ENCODE measurements around the gene DNAH7.

The DNAH7 gene

DNA sequence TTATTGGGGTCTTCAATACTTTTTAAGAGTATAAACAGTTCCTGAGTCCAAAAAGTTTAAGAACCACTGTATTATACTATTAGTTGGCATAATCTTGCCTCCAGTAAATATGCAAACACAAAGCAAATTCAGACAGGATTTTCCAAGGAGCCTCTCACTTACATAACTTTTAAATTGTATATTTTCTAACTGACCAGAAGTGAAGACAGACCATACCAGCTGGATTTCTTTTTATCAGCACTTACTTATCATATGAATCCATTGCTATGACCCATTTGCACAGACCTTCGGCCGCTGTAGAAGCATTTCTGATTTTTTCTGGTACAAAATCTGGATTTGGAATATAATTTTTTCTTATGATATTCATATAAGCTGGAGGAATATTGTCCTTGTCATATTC, 211.5 kb downstream of the DNAH7 start:
- in situ Hi-C loops (cut with MboI; ENCODE audit: low sequenced_read_pairs, unreplicated experiment), result no loop called here
- no peak for DNase-seq (ENCODE audit: low spot score)
- TF ChIP-seq, protein P1, sequence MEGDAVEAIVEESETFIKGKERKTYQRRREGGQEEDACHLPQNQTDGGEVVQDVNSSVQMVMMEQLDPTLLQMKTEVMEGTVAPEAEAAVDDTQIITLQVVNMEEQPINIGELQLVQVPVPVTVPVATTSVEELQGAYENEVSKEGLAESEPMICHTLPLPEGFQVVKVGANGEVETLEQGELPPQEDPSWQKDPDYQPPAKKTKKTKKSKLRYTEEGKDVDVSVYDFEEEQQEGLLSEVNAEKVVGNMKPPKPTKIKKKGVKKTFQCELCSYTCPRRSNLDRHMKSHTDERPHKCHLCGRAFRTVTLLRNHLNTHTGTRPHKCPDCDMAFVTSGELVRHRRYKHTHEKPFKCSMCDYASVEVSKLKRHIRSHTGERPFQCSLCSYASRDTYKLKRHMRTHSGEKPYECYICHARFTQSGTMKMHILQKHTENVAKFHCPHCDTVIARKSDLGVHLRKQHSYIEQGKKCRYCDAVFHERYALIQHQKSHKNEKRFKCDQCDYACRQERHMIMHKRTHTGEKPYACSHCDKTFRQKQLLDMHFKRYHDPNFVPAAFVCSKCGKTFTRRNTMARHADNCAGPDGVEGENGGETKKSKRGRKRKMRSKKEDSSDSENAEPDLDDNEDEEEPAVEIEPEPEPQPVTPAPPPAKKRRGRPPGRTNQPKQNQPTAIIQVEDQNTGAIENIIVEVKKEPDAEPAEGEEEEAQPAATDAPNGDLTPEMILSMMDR (IDR thresholded peaks at IDR 0.05; ENCODE audit: borderline replicate concordance, control extremely low read depth, extremely low read depth, insufficient read depth, missing control alignments), result no peak

DNA sequence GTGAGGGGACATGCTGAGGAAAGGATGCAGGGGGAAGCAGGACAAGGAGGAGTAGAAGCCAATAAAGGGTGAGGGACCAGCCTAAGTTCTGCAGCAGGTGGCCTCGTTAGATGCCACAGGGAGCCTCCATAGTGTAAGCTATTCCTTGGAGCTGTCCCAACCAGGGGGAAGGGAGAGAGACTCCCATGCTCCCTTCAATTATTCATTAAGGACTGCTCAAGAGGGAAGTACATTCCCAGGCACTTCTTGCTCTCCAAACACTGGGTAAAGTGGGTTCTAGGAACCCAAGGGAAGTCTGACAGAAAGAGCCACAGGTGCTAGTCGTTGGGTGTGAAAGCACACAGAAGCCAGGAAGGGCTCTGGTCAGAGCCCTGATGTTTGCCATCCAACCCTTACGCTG, 217.9 kb downstream of the DNAH7 start:
- in situ Hi-C loops (cut with MboI; ENCODE audit: low sequenced_read_pairs, unreplicated experiment), result no loop called here
- DNase-seq (ENCODE audit: low spot score), result no peak
- TF ChIP-seq, protein P1 (IDR thresholded peaks at IDR 0.05; ENCODE audit: borderline replicate concordance, control extremely low read depth, extremely low read depth, insufficient read depth, missing control alignments), result no peak

DNA sequence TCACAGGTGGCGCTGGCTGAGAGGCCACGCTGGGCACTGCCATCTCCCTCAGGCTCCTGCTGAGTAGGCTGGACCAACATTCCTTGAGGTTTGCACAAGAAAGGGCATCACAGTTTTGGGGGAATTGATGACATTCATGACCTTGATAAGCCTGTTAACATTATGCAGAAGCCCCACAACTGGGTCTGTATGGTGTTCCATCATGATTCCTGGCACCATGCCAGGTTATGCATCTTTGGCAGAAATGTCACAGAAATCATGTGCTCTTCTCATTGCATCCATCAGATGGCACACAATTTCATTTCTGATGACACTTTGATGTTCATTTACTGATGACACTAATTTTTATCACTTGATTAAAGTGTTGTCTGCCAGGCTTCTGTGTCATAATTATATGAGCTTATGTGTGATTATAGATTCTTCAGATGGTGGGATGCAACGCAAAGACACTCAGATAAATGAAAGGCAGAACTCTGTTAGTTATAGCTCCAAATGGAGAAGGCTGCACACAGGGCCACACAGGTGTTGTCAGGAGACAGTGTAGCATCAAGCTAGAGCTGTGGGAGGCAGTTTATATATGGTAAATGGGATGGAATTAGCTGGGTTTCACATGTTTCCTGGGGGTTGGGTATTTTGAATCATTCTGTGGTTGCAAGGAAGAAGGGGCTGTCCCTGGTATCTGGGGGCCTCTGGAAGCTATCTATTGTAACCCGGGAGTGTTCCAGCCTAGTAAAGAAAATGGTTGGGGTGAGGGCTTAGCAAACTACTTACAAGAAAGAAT, 220.3 kb downstream of the DNAH7 start:
- no peak for DNase-seq (ENCODE audit: low spot score)
- TF ChIP-seq, protein P1 (IDR thresholded peaks at IDR 0.05; ENCODE audit: borderline replicate concordance, control extremely low read depth, extremely low read depth, insufficient read depth, missing control alignments), result no peak

DNA sequence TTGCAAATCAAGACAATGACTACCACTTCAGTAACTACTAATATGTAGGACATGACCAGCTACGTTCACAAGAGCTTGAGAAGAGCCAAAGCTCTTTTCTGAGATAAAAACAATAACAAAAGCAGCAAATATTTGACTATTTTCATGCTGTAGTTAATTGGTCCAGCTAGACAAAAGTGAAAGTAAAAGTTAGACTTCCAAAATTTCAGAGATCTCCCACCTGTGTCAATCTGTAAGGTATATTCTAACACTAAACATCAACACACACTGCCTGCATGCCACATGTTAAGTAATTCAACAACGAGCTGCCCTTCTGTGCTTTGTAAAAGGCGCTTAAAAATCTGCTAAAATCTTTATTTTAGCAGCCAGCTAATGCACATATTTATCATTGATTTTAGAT, 225.7 kb downstream of the DNAH7 start:
- TF ChIP-seq, protein P1 (IDR thresholded peaks at IDR 0.05; ENCODE audit: borderline replicate concordance, control extremely low read depth, extremely low read depth, insufficient read depth, missing control alignments), result no peak
- in situ Hi-C loops (cut with MboI; ENCODE audit: low sequenced_read_pairs, unreplicated experiment), result no loop called here
- DNase-seq (ENCODE audit: low spot score), result no peak

More for the DNA sequence above, 220.3 kb downstream of the DNAH7 start:
- in situ Hi-C loops (cut with MboI; ENCODE audit: low sequenced_read_pairs, unreplicated experiment), result no loop called here

DNA sequence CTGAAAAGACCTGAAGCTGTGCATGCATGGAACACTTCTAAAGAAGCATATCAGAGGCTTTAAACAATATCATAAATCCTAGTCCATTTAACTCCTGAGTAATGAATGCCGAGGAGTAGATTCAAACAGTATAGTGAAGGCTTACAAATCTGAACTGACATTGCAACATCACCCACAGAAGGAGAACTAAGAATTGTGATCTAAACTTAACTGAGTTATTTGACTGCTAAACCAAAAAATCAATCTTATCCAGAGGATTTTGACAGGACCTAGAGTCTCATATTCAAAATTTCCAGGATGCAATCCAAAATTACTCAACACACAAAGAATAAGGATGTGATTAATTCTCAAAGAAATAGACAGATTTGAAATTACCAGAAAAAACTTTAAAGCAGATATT, 230.6 kb downstream of the DNAH7 start:
- TF ChIP-seq, protein P1 (IDR thresholded peaks at IDR 0.05; ENCODE audit: borderline replicate concordance, control extremely low read depth, extremely low read depth, insufficient read depth, missing control alignments), result no peak
- in situ Hi-C loops (cut with MboI; ENCODE audit: low sequenced_read_pairs, unreplicated experiment), result no loop called here
- no peak for DNase-seq (ENCODE audit: low spot score)

DNA sequence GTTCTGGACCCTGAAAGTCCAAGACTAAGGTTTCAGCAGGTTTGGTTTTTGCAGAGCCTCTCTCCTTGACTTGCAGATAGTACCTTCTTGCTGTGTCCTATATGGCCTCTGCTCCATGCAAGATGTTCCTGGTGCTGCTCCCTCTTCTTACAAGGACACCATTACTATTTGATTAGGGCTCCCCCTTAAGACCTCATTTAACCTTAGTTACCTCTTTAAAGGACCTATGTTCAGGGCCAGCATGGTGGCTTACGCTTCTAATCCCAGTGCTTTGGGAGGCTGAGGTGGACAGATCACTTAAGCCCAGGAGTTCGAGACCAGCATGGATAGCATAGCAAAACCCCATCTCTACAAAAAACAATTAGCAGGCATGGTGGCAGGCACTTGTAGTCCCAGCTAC, 232.6 kb downstream of the DNAH7 start:
- in situ Hi-C loops (cut with MboI; ENCODE audit: low sequenced_read_pairs, unreplicated experiment), result no loop called here
- TF ChIP-seq, protein P1 (IDR thresholded peaks at IDR 0.05; ENCODE audit: borderline replicate concordance, control extremely low read depth, extremely low read depth, insufficient read depth, missing control alignments), result no peak
- DNase-seq (ENCODE audit: low spot score), result no peak
